ENCODE results near the gene GEMIN7. TPM values are rescaled to one million over a fixed set of nuclear protein-coding genes. Genes with fewer than 3 reads are reported as not detected.

Gene GEMIN7
- total and polyA plus RNA-seq, 2 experiments from 2014 or later = 49.6 to 90.5 TPM

GRCh38 chr19:45097450-45097775 lies 18.4 kb downstream of the GEMIN7 start (continued):
- TF ChIP-seq, protein P1, sequence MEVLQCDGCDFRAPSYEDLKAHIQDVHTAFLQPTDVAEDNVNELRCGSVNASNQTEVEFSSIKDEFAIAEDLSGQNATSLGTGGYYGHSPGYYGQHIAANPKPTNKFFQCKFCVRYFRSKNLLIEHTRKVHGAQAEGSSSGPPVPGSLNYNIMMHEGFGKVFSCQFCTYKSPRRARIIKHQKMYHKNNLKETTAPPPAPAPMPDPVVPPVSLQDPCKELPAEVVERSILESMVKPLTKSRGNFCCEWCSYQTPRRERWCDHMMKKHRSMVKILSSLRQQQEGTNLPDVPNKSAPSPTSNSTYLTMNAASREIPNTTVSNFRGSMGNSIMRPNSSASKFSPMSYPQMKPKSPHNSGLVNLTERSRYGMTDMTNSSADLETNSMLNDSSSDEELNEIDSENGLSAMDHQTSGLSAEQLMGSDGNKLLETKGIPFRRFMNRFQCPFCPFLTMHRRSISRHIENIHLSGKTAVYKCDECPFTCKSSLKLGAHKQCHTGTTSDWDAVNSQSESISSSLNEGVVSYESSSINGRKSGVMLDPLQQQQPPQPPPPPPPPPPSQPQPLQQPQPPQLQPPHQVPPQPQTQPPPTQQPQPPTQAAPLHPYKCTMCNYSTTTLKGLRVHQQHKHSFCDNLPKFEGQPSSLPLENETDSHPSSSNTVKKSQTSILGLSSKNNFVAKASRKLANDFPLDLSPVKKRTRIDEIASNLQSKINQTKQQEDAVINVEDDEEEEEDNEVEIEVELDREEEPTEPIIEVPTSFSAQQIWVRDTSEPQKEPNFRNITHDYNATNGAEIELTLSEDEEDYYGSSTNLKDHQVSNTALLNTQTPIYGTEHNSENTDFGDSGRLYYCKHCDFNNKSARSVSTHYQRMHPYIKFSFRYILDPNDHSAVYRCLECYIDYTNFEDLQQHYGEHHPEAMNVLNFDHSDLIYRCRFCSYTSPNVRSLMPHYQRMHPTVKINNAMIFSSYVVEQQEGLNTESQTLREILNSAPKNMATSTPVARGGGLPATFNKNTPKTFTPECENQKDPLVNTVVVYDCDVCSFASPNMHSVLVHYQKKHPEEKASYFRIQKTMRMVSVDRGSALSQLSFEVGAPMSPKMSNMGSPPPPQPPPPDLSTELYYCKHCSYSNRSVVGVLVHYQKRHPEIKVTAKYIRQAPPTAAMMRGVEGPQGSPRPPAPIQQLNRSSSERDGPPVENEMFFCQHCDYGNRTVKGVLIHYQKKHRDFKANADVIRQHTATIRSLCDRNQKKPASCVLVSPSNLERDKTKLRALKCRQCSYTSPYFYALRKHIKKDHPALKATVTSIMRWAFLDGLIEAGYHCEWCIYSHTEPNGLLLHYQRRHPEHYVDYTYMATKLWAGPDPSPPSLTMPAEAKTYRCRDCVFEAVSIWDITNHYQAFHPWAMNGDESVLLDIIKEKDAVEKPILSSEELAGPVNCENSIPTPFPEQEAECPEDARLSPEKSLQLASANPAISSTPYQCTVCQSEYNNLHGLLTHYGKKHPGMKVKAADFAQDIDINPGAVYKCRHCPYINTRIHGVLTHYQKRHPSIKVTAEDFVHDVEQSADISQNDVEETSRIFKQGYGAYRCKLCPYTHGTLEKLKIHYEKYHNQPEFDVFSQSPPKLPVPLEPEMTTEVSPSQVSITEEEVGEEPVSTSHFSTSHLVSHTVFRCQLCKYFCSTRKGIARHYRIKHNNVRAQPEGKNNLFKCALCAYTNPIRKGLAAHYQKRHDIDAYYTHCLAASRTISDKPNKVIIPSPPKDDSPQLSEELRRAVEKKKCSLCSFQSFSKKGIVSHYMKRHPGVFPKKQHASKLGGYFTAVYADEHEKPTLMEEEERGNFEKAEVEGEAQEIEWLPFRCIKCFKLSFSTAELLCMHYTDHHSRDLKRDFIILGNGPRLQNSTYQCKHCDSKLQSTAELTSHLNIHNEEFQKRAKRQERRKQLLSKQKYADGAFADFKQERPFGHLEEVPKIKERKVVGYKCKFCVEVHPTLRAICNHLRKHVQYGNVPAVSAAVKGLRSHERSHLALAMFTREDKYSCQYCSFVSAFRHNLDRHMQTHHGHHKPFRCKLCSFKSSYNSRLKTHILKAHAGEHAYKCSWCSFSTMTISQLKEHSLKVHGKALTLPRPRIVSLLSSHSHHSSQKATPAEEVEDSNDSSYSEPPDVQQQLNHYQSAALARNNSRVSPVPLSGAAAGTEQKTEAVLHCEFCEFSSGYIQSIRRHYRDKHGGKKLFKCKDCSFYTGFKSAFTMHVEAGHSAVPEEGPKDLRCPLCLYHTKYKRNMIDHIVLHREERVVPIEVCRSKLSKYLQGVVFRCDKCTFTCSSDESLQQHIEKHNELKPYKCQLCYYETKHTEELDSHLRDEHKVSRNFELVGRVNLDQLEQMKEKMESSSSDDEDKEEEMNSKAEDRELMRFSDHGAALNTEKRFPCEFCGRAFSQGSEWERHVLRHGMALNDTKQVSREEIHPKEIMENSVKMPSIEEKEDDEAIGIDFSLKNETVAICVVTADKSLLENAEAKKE (CRISPR knock-in tag; IDR thresholded peaks at IDR 0.05) = no peak
- TF ChIP-seq CTCF (conservative IDR thresholded peaks at IDR 0.05; ENCODE audit: low read depth in 2 of 2) (no peak), ZNF331 (CRISPR knock-in tag; IDR thresholded peaks at IDR 0.05; ENCODE audit: low read depth) (no peak), NANOG (IDR thresholded peaks at IDR 0.05; ENCODE audit: borderline replicate concordance) (no peak), EZH2 (IDR thresholded peaks at IDR 0.05; ENCODE audit: low read depth, unreplicated experiment) (no peak), POLR2AphosphoS5 (IDR thresholded peaks at IDR 0.05; ENCODE audit: low read depth) (no peak), JUNB (IDR thresholded peaks at IDR 0.05; ENCODE audit: unreplicated experiment) (no peak)

GRCh38 chr19:45097776-45098520 lies 18.9 kb downstream of the GEMIN7 start:
- DNase-seq (ENCODE audit: low spot score) (no peak), ATAC-seq (peak; percentile 8; the same call in 1 of the 3 replicates)
- Mint-ChIP-seq H3K36me3 (ENCODE audit: low read depth) (peaks cover 4% of the 10 kb centered on the region; the same call in 2 of the 3 replicates), H3K27me3 (ENCODE audit: insufficient read depth, low read depth, poor library complexity) (peaks cover 18% of the 10 kb centered on the region), H3K4me1 (peaks cover 73% of the 10 kb centered on the region), H3K9me3 (no peaks in the 10 kb centered on the region), H3K27ac (0 out of 2 replicates have a peak overlapping the region, but pooled peaks have one; percentile 54), H3K4me3 (no peak overlapping the region)
- H3K4me2 ChIP-seq = no peak overlapping the region
- peaks cover 73% of the 10 kb centered on the region for H4K20me1 ChIP-seq (replicated peaks; ENCODE audit: insufficient read depth)
- no peak overlapping the region for H2AFZ ChIP-seq
- H3K4me3 ChIP-seq = no peak overlapping the region
- H3K27ac ChIP-seq (ENCODE audit: low read depth) = no peak overlapping the region
- H3K36me3 ChIP-seq (ENCODE audit: insufficient read depth) = no peaks in the 10 kb centered on the region
- no peaks in the 10 kb centered on the region for H3K27me3 ChIP-seq (ENCODE audit: insufficient read depth)
- no peaks in the 10 kb centered on the region for H3F3A ChIP-seq (replicated peaks; ENCODE audit: low read depth)
- H3K79me2 ChIP-seq (replicated peaks; ENCODE audit: insufficient read depth) = peaks cover 99% of the 10 kb centered on the region
- no peaks in the 10 kb centered on the region for H3K9me2 ChIP-seq (ENCODE audit: insufficient read depth)
- H3K4me1 ChIP-seq (ENCODE audit: insufficient read depth) = peaks cover 27% of the 10 kb centered on the region
- no peak for TF ChIP-seq STAT1 (IDR thresholded peaks at IDR 0.05; ENCODE audit: unreplicated experiment)

Data from GM23338 (cell line).